IPS-18c (cell line): ENCODE data around the gene OR2H1.
"Not testable (repeated sequence)": the region's sequence is repeated elsewhere in the genome, so short reads cannot be mapped to it uniquely, and the experiment has no call there.

Experiments
- H3K4me3 ChIP-seq: 2 replicates; pipeline ENCODE4 v1.7.0; 2013; ENCODE audit warnings: low read depth, mild to moderate bottlenecking, low read length, moderate library complexity; ENCODE audit not compliant: insufficient read depth
- H3K9me3 ChIP-seq: one replicate; pipeline ENCODE4 v1.6.1; 2013; ENCODE audit warnings: mild to moderate bottlenecking, low read length, moderate library complexity; ENCODE audit not compliant: control insufficient read depth, insufficient read depth

The OR2H1 gene

GRCh38 chr6:29456971-29457370, at the start of gene OR2H1, which contains the start of gene OR11A1:
Gene OR2H1, plus strand, starts transcription at chr6:29457155. Its CDS starts 4,615 bp downstream, at chr6:29461770.
Gene OR11A1, minus strand, starts transcription at chr6:29457071. Its CDS starts 29,430 bp downstream, at chr6:29427641.
- H3K9me3 ChIP-seq = no peaks in the 10 kb centered on the region
- H3K4me3 ChIP-seq = no peak within 1 kb of the TSS

DNA sequence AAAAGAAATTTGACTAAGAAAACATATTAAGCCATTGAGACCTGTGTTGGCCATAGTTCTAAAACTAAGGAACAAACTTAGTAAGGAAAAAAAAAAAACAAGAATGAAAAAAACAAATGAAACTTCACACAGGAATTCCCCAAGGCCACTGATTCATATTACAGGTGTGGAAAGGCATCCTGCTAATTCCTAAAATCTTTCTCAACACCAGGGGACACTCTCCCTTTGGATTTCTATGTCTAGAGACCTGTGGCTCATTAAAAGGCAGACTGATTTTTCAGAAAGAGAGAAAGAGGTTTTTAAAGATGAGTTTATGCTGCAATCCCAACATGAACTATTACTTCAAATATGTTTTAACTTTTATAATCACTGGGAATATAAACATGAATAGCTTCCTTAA, 42.4 kb upstream of the OR2H1 start, which contains the start of gene OR12D1:
TSS of gene OR12D1 (plus strand) at position 341 of the 400 bp plus-strand sequence.
- H3K4me3 ChIP-seq = no peak within 1 kb of the TSS
- H3K9me3 ChIP-seq = peaks cover 2% of the 10 kb centered on the region

GRCh38 chr6:29419516-29419915, 37.4 kb upstream of the OR2H1 start:
- H3K4me3 ChIP-seq = no peak overlapping the region
- H3K9me3 ChIP-seq = no peaks in the 10 kb centered on the region

DNA sequence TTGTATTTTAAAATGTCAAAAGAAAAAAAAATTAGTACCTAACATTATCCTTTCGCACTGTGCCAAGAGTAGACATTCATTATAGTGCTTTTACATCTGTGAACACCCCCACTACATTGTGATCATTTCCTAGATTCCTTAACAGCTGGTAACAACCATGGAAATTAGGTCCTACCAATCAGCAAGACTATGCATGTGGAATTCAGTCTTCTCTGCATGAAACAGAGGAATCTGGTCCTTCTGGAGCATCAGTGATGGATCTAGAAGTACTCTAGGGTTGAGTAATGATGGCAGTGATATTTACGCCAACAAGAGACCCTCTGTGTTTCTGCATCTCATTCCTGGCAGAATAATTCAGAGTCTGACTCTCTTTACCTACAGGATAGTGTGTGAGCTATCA, 32.8 kb upstream of the OR2H1 start:
- no peak overlapping the region for H3K4me3 ChIP-seq
- no peaks in the 10 kb centered on the region for H3K9me3 ChIP-seq

DNA sequence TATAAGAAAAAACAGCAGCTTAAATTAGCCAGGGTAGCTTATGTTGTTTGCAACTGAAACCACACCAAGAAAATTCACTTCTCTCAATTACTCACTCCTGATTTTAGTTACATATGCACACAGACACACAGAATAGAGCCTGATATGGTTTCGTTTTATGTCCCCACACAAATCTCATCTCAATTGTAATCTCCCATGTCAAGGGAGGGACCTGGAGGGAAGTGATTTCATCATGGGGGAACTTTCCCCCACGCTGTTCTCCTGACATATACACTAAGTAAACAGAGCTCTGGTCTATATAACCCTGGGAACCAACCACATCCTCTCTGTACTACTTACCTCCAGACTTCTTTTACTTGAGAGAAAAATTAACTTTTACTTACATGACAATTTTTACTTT, 32.4 kb upstream of the OR2H1 start:
- Histone ChIP-seq H3K4me3 (no peak overlapping the region), H3K9me3 (no peaks in the 10 kb centered on the region)

DNA sequence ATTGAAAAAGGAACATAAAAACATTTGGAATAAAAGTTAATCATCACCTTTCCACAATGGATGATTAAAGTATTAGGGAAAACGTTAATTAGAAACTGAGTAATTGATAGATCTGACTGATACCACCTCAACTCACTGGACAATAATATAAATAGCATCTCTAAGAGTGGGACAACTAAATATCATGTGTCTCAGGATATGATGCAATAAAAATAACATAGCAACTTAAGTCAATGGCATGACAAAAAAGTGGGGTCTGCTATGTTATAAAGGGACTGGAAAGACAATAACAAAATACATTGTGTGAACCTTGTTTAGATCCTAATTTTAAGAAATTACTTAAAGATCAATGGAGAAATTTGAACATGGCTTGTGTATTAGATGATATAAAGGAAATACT, 31.9 kb upstream of the OR2H1 start:
- no peaks in the 10 kb centered on the region for H3K9me3 ChIP-seq
- H3K4me3 ChIP-seq = no peak overlapping the region

DNA sequence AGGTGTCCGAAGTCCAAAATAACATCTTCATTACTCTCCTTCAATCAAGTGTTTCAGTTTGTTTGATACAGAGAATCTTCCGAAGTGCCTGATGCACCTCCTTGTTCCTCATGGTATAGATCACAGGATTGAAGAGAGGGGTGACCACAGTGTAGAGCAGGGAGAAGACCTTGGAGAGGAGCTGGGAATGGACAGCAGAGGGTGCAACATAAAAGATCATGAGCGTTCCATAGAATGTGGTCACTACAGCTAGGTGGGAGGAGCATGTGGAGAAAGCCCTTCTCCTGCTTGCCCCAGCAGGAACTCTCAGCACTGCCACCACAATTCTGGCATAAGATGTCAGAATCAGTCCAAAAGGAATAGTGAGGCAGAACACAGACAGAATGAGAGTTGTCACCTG, 30.3 kb upstream of the OR2H1 start:
- no peaks in the 10 kb centered on the region for H3K9me3 ChIP-seq
- H3K4me3 ChIP-seq = no peak overlapping the region

GRCh38 chr6:29436730-29437129, 20.2 kb upstream of the OR2H1 start:
- not testable (repeated sequence) for H3K4me3 ChIP-seq, H3K9me3 ChIP-seq

DNA sequence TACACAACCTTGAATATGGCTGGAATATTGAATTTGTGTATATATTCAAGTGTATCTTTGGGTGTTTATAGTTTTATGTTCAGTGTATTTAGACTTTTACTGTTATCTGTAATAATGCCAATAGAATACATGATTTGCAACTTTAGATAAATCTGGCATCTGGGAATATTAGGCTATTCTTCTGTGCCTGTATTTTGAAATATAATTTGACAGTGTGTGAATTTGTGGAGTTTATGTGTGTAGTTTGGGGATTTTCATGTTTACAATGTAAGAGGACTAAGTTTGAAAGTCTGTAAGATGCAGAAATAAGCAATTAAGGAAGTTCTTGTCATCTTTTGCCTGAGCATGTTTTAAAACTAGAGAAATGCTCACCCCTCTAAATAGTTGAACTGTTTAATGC, 17.9 kb upstream of the OR2H1 start, which contains the start of gene OR10C1:
TSS of gene OR10C1 (plus strand) at position 301 of the 400 bp plus-strand sequence. CDS start 710 bp downstream, outside the sequence.
- Histone ChIP-seq H3K9me3 (no peaks in the 10 kb centered on the region), H3K4me3 (no peak within 1 kb of the TSS)

- Histone ChIP-seq H3K9me3 (no peaks in the 10 kb centered on the region), H3K4me3 (no peak overlapping the region)
Measured at GRCh38 chr6:29442719-29443118, 14.2 kb upstream of the OR2H1 start.

- H3K4me3 ChIP-seq, H3K9me3 ChIP-seq: not testable (repeated sequence)
Measured at GRCh38 chr6:29444031-29444430, 12.9 kb upstream of the OR2H1 start.

GRCh38 chr6:29447670-29448069, 9.3 kb upstream of the OR2H1 start:
- H3K9me3 ChIP-seq = no peaks in the 10 kb centered on the region

GRCh38 chr6:29451471-29452193, 5.3 kb upstream of the OR2H1 start:
- Histone ChIP-seq H3K4me3 (no peak overlapping the region), H3K9me3 (no peaks in the 10 kb centered on the region)

More at GRCh38 chr6:29447670-29448069, 9.3 kb upstream of the OR2H1 start:
- H3K4me3 ChIP-seq = no peak overlapping the region

DNA sequence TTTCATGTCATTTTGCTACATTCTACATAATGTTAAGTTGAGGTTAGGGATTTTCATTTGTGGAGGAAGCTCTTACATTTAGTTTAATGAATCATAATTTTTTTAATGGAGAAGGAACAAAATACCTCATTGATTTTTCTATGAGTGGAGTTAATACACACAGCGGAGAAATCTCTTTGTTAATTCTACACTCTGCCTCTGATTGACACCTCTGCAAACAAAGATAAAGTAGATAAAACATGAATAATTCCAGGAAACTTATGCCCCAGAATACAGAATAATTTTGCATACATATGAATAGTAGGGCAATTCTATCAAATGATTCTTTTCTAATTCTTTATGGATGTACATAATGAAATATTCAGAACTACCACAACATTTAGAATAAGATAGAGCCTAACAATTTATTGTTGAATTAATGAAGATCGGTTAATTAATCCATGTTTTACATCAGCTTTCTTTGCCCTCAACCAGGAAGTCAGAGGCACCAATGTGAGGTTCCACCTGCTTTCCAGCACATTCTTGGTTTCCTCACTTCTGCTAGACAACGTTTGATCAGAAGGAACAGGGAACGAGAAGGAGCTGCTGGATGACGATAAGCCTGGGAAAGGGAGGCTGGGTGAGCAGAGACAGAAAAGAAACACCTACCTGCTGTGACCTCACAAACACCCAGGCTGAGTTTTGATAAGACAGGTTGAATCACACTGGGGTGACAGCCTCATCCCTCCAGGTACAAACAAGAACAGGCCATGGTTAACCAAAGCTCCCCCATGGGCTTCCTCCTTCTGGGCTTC, 4.3 kb downstream of the OR2H1 start:
- no peaks in the 10 kb centered on the region for H3K9me3 ChIP-seq
- no peak overlapping the region for H3K4me3 ChIP-seq

DNA sequence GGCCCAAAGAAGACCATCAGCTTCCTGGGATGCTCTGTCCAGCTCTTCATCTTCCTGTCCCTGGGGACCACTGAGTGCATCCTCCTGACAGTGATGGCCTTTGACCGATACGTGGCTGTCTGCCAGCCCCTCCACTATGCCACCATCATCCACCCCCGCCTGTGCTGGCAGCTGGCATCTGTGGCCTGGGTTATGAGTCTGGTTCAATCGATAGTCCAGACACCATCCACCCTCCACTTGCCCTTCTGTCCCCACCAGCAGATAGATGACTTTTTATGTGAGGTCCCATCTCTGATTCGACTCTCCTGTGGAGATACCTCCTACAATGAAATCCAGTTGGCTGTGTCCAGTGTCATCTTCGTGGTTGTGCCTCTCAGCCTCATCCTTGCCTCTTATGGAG, 5.1 kb downstream of the OR2H1 start:
- no peak overlapping the region for H3K4me3 ChIP-seq
- H3K9me3 ChIP-seq = no peaks in the 10 kb centered on the region

DNA sequence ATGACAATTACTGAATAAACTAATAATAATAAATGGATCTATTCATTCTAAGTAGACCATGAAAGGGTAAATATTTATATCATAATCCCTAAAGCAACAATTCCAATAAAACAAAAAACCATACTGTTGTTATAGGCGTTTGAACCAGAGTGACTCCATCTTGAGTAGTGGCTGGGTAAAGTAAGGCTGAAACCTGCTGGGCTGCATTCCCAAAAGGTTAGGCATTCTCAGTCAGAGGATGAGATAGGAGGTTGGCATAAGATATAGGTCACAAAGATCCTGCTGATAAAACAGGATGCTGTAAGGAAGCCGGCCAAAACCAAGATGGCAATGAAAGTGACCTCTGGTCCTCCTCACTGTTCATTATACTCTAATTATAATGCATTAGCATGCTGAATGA, 8.3 kb downstream of the OR2H1 start:
- H3K9me3 ChIP-seq = no peaks in the 10 kb centered on the region
- no peak overlapping the region for H3K4me3 ChIP-seq

DNA sequence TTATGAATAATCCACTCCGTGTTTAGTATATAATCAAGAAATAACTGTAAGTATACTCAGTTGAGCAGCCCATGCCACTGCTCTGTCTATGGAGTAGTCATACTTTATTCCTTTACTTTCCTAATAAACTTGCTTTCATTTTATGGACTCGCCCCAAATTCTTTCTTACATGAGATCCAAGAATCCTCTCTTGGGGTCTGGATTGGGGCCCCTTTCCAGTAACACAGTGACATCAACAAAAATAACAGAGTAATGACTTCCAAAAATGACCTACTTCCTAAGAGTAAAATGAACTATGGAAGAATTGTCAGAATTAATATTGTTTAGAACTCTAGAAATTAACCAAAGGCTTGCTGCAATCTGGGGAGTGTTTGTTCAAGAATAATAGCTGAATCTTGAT, 8.8 kb downstream of the OR2H1 start:
- H3K9me3 ChIP-seq = no peaks in the 10 kb centered on the region
- H3K4me3 ChIP-seq = no peak overlapping the region

DNA sequence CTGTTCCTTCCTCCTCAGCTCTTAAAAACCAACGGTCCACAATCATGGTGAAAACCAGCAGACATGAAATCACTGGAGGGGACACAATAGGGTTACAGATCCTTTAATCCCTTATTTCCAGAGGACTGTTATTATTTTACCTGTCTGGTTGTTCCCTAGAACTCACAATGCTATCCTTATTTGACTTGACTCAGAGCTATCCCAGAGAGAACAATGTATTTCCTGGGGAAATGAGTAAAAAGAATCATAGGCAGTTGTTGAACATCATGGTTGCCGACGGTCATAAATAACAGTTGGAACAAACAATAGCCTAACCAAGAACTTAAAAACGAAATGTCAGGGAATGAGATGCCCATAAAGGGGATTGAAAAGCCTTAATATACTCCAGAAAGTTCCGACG, 9.3 kb downstream of the OR2H1 start:
- no peak overlapping the region for H3K4me3 ChIP-seq
- H3K9me3 ChIP-seq = no peaks in the 10 kb centered on the region
